ENCODE measurements around the gene CMKLR1.

CMKLR1 gene

DNA sequence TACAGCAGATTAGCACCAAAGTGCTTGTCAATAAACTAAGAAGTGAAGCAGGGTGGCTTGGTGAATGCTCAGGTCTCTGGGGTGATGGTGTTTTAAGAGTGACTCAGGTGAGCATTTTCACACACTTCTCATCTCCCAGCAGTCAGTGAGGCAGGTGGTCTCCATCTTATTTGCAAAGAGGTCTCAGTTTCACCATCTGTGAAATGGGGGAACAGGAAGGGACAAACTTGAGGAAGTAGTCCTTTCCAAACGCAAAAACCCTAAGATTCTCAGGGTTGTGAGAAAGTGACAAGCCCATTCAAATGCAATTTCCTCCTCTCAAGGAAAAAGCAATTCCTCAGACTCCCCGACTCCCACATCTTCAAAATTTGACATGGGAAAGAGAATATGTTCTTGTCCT, 54.1 kb downstream of the CMKLR1 start:
- peaks cover 4% of the 10 kb centered on the region for H3K27me3 Mint-ChIP-seq
- no peaks in the 10 kb centered on the region for H3K9me3 Mint-ChIP-seq
- H3K4me1 Mint-ChIP-seq = peaks cover 5% of the 10 kb centered on the region
- no peak overlapping the region for H3K4me3 Mint-ChIP-seq
- H3K27ac Mint-ChIP-seq = no peak overlapping the region
- no peaks in the 10 kb centered on the region for H3K36me3 Mint-ChIP-seq

DNA sequence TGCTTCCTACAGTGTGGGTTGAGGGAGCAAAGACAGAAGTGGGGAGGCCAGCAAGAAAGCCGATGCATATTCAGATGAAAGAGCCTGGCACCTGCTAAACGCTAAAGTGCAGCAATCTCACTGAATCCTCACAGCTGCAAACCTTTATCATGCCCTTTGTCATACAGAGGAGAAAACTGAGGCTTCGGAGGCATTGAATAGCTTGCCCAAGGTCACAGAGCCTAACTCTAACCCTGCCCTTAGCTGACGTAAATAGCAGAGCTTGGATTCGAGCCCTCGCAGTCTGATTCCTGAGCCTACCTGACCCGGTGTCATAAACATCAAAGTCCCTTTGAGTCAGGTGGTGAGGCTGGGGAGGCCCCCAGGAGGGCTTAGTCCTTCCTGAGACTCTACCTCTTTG, 54.9 kb downstream of the CMKLR1 start:
- Mint-ChIP-seq H3K9me3 (no peaks in the 10 kb centered on the region), H3K36me3 (no peaks in the 10 kb centered on the region), H3K27ac (no peak overlapping the region), H3K27me3 (peaks cover 4% of the 10 kb centered on the region), H3K4me3 (no peak overlapping the region), H3K4me1 (peaks cover 5% of the 10 kb centered on the region)

DNA sequence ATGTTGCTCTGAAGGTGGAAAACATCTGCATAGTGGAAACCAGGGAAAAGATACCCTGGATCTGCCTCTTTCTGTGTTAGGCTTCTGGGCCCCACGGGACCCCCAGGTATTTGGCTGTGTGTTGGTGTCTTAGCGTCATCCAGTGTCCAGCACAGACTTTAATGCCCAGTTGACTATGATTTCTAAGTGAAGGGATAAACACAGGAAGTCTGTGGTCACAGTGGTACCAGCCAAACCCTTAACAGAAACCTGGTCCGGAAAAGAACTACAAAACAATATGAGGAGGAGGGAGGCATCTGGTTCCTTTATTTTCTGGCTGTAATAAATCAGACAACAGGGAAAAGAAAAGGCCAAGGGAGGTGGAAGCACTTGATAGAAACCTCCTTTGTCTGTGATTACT, 56.4 kb downstream of the CMKLR1 start:
- Mint-ChIP-seq H3K9me3 (no peaks in the 10 kb centered on the region), H3K36me3 (no peaks in the 10 kb centered on the region), H3K27me3 (peaks cover 4% of the 10 kb centered on the region), H3K4me1 (peaks cover 5% of the 10 kb centered on the region), H3K4me3 (no peak overlapping the region), H3K27ac (no peak overlapping the region)

DNA sequence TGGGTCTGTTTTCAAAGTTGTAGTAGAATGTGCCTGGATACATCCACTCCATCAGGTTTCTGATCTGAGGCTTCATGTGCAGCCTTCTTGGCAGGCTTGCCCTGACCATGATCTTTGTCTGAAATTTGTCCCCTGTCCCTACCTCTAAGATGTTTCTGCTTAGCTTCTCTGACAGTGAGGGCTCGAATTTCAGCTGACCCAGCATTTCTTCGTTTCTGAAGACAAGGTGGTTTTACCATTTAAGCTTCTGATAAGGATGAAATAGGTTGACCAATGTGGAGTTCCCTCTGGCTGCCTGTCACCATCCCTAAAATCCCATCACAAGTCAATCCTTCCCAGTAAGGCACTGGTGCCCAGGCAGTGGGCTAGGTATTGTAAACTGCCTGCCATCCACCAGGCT, 57.0 kb downstream of the CMKLR1 start:
- Mint-ChIP-seq H3K9me3 (no peaks in the 10 kb centered on the region), H3K27ac (no peak overlapping the region), H3K4me3 (no peak overlapping the region), H3K36me3 (no peaks in the 10 kb centered on the region), H3K27me3 (peaks cover 4% of the 10 kb centered on the region), H3K4me1 (peaks cover 5% of the 10 kb centered on the region)

- Mint-ChIP-seq H3K36me3 (no peaks in the 10 kb centered on the region), H3K4me3 (no peak overlapping the region), H3K4me1 (peaks cover 3% of the 10 kb centered on the region), H3K27me3 (no peaks in the 10 kb centered on the region), H3K27ac (no peak overlapping the region), H3K9me3 (no peaks in the 10 kb centered on the region)
These were observed 61.5 kb downstream of the CMKLR1 start for GRCh38 chr12:108277613-108278012.

GRCh38 chr12:108273217-108273616, 65.9 kb downstream of the CMKLR1 start:
- H3K36me3 Mint-ChIP-seq = no peaks in the 10 kb centered on the region
- H3K4me1 Mint-ChIP-seq = no peaks in the 10 kb centered on the region
- no peak overlapping the region for H3K4me3 Mint-ChIP-seq
- no peak overlapping the region for H3K27ac Mint-ChIP-seq
- no peaks in the 10 kb centered on the region for H3K27me3 Mint-ChIP-seq
- H3K9me3 Mint-ChIP-seq = no peaks in the 10 kb centered on the region

DNA sequence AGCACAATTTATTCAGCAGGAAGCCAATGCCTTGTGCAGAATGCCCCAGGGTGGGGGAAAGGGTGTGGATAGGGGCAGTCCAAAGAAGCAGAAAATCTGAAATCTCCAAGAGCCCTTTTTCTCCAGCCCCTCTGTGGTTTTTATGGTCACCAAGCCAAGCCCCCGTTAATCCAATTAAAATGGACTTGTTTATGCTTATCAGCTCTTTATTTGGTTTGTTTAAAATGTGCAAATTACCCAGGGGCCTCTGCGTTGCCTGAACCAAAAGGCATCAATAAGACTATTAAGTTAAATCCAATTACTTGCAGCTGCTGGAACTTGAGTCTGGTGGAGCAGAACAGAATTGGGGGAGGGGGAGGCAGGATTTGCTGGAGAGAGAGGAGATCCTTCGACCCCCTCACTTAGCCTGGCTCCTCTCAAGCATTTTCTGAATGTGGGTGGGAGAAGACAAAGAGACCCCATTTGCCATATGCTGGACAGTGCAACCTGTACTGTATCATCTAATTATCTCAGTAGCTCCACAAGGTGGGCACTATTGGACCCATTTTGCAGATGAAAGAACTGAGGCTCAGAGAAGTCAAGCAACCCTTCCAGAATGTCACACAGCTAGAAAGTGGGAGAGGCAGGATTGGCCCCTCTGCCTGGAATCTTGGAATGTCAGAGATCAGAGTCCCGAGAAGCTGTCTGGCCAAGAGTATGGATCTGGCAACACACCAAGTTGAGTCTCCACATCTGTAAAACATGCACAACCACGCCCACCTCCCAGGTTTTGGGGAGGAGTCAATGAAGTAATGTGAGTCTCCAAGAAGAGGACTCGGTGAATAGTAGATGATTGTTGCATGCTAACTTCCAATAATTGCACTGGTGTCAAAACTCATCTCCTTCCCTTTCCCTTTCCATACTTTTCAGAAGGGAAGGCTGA, 66.9 kb downstream of the CMKLR1 start:
- Mint-ChIP-seq H3K4me3 (no peak overlapping the region), H3K36me3 (no peaks in the 10 kb centered on the region), H3K9me3 (no peaks in the 10 kb centered on the region), H3K27me3 (peaks cover 2% of the 10 kb centered on the region), H3K4me1 (no peaks in the 10 kb centered on the region), H3K27ac (no peak overlapping the region)

- Mint-ChIP-seq H3K4me3 (no peak overlapping the region), H3K27me3 (peaks cover 2% of the 10 kb centered on the region), H3K4me1 (no peaks in the 10 kb centered on the region), H3K27ac (no peak overlapping the region), H3K36me3 (no peaks in the 10 kb centered on the region), H3K9me3 (no peaks in the 10 kb centered on the region)
These were observed 68.3 kb downstream of the CMKLR1 start for GRCh38 chr12:108270849-108271143.

GRCh38 chr12:108270035-108270848, 68.9 kb downstream of the CMKLR1 start:
- no peaks in the 10 kb centered on the region for H3K36me3 Mint-ChIP-seq
- H3K4me1 Mint-ChIP-seq = no peaks in the 10 kb centered on the region
- H3K4me3 Mint-ChIP-seq = no peak overlapping the region
- H3K9me3 Mint-ChIP-seq = no peaks in the 10 kb centered on the region
- peaks cover 2% of the 10 kb centered on the region for H3K27me3 Mint-ChIP-seq
- H3K27ac Mint-ChIP-seq = no peak overlapping the region

GRCh38 chr12:108269224-108269623, 69.9 kb downstream of the CMKLR1 start:
- Mint-ChIP-seq H3K36me3 (no peaks in the 10 kb centered on the region), H3K27me3 (peaks cover 2% of the 10 kb centered on the region), H3K4me3 (no peak overlapping the region), H3K9me3 (no peaks in the 10 kb centered on the region), H3K4me1 (no peaks in the 10 kb centered on the region), H3K27ac (no peak overlapping the region)

- H3K27me3 Mint-ChIP-seq = peaks cover 4% of the 10 kb centered on the region
- no peaks in the 10 kb centered on the region for H3K4me1 Mint-ChIP-seq
- H3K36me3 Mint-ChIP-seq = no peaks in the 10 kb centered on the region
- H3K9me3 Mint-ChIP-seq = peaks cover 3% of the 10 kb centered on the region
- no peak overlapping the region for H3K27ac Mint-ChIP-seq
- H3K4me3 Mint-ChIP-seq = no peak overlapping the region
These were observed 70.7 kb downstream of the CMKLR1 start for GRCh38 chr12:108268397-108268796.

GRCh38 chr12:108267450-108267849, 71.7 kb downstream of the CMKLR1 start:
- Mint-ChIP-seq H3K9me3 (peaks cover 5% of the 10 kb centered on the region), H3K27me3 (peaks cover 8% of the 10 kb centered on the region), H3K36me3 (no peaks in the 10 kb centered on the region), H3K4me3 (no peak overlapping the region), H3K4me1 (no peaks in the 10 kb centered on the region), H3K27ac (no peak overlapping the region)

DNA sequence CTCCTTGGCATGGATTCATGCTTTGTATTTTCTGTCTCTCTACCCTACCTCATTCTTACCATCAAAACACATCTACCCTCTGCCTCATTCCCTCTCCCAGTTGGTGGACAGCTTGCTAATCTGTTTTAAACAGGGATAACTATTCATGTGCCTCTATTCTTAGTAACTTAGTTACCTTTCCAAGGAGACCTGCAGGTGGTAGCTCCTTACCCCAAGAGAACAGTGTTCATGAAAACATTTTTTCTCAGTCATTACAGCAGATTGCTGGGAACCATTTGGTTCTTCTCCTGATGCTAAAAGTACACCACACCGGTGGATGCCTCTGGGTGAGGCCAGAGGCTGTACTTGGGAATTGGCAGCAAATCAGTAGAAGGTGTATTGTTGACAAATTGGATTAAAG, 73.0 kb downstream of the CMKLR1 start:
- Mint-ChIP-seq H3K36me3 (no peaks in the 10 kb centered on the region), H3K27ac (no peak overlapping the region), H3K4me3 (no peak overlapping the region), H3K9me3 (peaks cover 7% of the 10 kb centered on the region), H3K27me3 (peaks cover 8% of the 10 kb centered on the region), H3K4me1 (no peaks in the 10 kb centered on the region)

DNA sequence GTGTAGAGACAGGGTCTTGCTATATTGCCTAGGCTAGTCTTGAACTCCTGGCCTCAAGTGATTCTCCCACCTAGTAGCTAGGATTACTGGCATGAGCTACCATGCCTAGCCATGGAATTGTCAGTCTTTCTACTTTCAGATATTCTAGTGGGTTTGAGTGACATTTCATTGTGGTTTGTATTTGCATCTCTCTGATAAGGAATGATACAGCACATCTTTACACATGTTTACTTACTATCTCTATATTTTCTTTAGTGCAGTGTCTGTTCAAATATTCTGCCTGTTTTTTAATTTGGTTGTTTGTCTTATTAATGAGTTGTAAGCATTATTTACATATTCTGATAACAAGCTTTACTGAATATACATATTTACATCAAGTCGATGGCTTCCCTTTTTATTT, 73.6 kb downstream of the CMKLR1 start:
- Mint-ChIP-seq H3K27me3 (peaks cover 8% of the 10 kb centered on the region), H3K27ac (no peak overlapping the region), H3K4me1 (no peaks in the 10 kb centered on the region), H3K4me3 (no peak overlapping the region), H3K9me3 (peaks cover 13% of the 10 kb centered on the region), H3K36me3 (no peaks in the 10 kb centered on the region)

DNA sequence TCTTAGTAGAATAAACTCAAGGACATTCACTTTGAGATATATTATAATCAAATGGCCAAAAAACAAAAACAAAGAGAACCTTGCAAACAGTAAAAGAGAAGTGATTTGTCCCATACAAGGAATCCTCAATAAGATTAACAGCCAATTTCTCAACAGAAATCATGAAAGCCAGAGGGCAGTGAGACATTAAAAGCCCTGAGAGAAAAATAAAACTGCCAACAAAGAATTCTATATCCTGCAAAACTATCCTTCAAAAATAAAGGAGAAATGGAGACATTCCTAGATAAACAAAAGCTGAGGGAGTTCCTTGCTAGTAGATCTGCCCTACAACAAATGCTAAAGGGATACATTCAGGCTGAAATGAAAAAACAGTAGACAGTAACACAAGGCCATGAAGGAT, 78.1 kb downstream of the CMKLR1 start:
- no peak overlapping the region for H3K4me3 Mint-ChIP-seq
- H3K9me3 Mint-ChIP-seq = peaks cover 13% of the 10 kb centered on the region
- H3K36me3 Mint-ChIP-seq = no peaks in the 10 kb centered on the region
- no peak overlapping the region for H3K27ac Mint-ChIP-seq
- H3K4me1 Mint-ChIP-seq = no peaks in the 10 kb centered on the region
- peaks cover 8% of the 10 kb centered on the region for H3K27me3 Mint-ChIP-seq

DNA sequence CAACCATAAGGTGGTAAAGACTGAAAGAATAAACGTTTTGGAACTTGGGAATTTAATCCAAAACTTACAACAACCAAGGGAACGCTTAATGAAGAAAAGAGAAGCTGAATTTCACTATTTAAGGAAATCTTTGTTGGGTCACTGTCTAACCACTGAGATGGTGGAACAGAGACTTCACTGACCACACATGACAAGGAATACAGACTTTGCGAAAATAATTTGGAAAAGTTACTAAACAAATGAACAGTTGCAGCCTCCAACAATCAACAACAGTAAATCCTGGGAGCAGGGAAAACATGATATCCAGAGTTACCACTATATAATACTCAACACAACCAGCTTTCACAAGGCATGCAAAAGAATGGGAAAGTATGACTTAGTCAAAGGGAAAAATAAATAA, 79.1 kb downstream of the CMKLR1 start:
- Mint-ChIP-seq H3K27ac (no peak overlapping the region), H3K4me3 (no peak overlapping the region), H3K27me3 (peaks cover 9% of the 10 kb centered on the region), H3K9me3 (peaks cover 13% of the 10 kb centered on the region), H3K36me3 (no peaks in the 10 kb centered on the region), H3K4me1 (no peaks in the 10 kb centered on the region)
